DOHH2 (cell line): ENCODE results near the gene CDK17.

Experiments used
- EZH2phosphoT487 ChIP-seq: fragments of 200-600 bp; sonication (generic); IDR thresholded peaks from 2 replicates; pipeline ENCODE4 v1.6.1; 2017; ENCODE audit warnings: borderline replicate concordance, mild to moderate bottlenecking, antibody characterized with exemption, low read length, moderate library complexity, mixed read lengths
- TF ChIP-seq, protein P1 (sequence below): fragments of 200-600 bp; sonication (generic); IDR thresholded peaks from one replicate; pipeline ENCODE4 v1.5.1; 2014; ENCODE audit warnings: antibody characterized with exemption, mild to moderate bottlenecking, low read depth, low read length; ENCODE audit not compliant: poor library complexity, severe bottlenecking

DNA sequence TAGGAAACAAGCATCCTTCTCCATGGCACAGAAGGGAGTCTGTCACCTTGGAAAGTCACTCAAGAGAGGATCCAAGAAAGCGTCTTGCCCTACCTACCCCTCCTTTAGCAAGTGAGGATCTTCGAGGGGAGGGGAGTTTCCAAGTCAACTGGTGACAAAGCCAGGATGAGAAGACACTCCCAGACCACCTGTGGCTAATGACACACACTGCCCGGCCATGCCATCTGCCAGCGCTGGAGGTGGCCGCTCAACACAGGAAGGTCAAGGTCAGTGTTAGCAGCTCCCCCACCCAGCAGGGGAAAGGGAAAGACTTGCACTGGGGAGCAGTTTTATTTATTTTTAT lies 164.8 kb downstream of the CDK17 start:
- TF ChIP-seq, protein P1, sequence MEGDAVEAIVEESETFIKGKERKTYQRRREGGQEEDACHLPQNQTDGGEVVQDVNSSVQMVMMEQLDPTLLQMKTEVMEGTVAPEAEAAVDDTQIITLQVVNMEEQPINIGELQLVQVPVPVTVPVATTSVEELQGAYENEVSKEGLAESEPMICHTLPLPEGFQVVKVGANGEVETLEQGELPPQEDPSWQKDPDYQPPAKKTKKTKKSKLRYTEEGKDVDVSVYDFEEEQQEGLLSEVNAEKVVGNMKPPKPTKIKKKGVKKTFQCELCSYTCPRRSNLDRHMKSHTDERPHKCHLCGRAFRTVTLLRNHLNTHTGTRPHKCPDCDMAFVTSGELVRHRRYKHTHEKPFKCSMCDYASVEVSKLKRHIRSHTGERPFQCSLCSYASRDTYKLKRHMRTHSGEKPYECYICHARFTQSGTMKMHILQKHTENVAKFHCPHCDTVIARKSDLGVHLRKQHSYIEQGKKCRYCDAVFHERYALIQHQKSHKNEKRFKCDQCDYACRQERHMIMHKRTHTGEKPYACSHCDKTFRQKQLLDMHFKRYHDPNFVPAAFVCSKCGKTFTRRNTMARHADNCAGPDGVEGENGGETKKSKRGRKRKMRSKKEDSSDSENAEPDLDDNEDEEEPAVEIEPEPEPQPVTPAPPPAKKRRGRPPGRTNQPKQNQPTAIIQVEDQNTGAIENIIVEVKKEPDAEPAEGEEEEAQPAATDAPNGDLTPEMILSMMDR: no peak
- no peak for TF ChIP-seq EZH2phosphoT487
